NOMO-1 treated with dmso at 0.1 percent for 144 hours (cell line): ENCODE results near the gene WNT8A.

ENCODE experiments used
- DNase-seq: peaks from one replicate; lab custom pipeline; 2025; ENCODE audit not compliant: unreplicated experiment; lab: John Stamatoyannopoulos, UW

The WNT8A gene

GRCh38 chr5:138138949-138139780 lies 55.3 kb downstream of the WNT8A start, which contains the start of gene NME5:
Gene NME5 (minus strand): TSS chr5:138139428. CDS start chr5:138138780, 648 bp downstream.
- DNase-seq: no peak

- peak; percentile 43 for DNase-seq
Measured at GRCh38 chr5:138139781-138140090, 55.9 kb downstream of the WNT8A start.

- DNase-seq: no peak
Measured at GRCh38 chr5:138140268-138140667, 56.4 kb downstream of the WNT8A start.
